Hepatocyte (in vitro differentiated cells): ENCODE data around the gene TIMM44. TPM values are rescaled to one million over a fixed set of nuclear protein-coding genes. Genes with fewer than 3 reads are reported as not detected.

Experiments
- DNase-seq: peaks from one replicate; pipeline ENCODE4 v3.0.0-alpha.2; 2016; ENCODE audit warnings: low spot score
- H2AFZ ChIP-seq: fragments of 200-600 bp; sonication (generic); 2 replicates; pipeline ENCODE4 v1.6.0; 2016; ENCODE audit warnings: antibody characterized with exemption, mild to moderate bottlenecking
- H3K27ac ChIP-seq: fragments of 200-600 bp; sonication (generic); 2 replicates; pipeline ENCODE4 v1.5.1; 2016; ENCODE audit warnings: mild to moderate bottlenecking
- H3K27me3 ChIP-seq: fragments of 200-600 bp; sonication (generic); 2 replicates; pipeline ENCODE4 v1.6.1; 2016
- H3K36me3 ChIP-seq: fragments of 200-600 bp; sonication (generic); replicated peaks from 2 replicates; pipeline ENCODE4 v1.5.1; 2016; ENCODE audit warnings: low read depth; ENCODE audit not compliant: insufficient read depth
- H3K4me1 ChIP-seq: fragments of 200-600 bp; sonication (generic); 2 replicates; pipeline ENCODE4 v1.5.1; 2016; ENCODE audit warnings: mild to moderate bottlenecking, moderate library complexity; ENCODE audit not compliant: insufficient read depth
- H3K4me2 ChIP-seq: fragments of 200-600 bp; sonication (generic); 2 replicates; pipeline ENCODE4 v1.6.0; 2016
- H3K4me3 ChIP-seq: fragments of 200-600 bp; sonication (generic); 2 replicates; pipeline ENCODE4 v1.5.1; 2016; ENCODE audit warnings: mild to moderate bottlenecking
- H3K79me2 ChIP-seq: fragments of 200-600 bp; sonication (generic); 2 replicates; pipeline ENCODE4 v1.6.0; 2017; ENCODE audit warnings: mild to moderate bottlenecking
- H3K9me2 ChIP-seq: fragments of 200-600 bp; sonication (generic); replicated peaks from 2 replicates; pipeline ENCODE4 v1.6.0; 2017; ENCODE audit warnings: mild to moderate bottlenecking; ENCODE audit not compliant: insufficient read depth
- H3K9me3 ChIP-seq: fragments of 200-600 bp; sonication (generic); 2 replicates; pipeline ENCODE4 v1.5.1; 2016; ENCODE audit warnings: low read depth, mild to moderate bottlenecking
- H4K20me1 ChIP-seq: fragments of 200-600 bp; sonication (generic); 2 replicates; pipeline ENCODE4 v1.6.0; 2016; ENCODE audit warnings: mild to moderate bottlenecking; ENCODE audit not compliant: insufficient read depth, poor library complexity, severe bottlenecking
- CTCF ChIP-seq: fragments of 200-600 bp; sonication (generic); IDR thresholded peaks from 2 replicates; pipeline ENCODE4 v1.5.1; 2016; ENCODE audit warnings: antibody characterized with exemption, mild to moderate bottlenecking; ENCODE audit not compliant: poor library complexity
- EZH2 ChIP-seq: fragments of 200-600 bp; sonication (generic); IDR thresholded peaks from 2 replicates; pipeline ENCODE4 v1.6.1; 2016; ENCODE audit warnings: antibody characterized with exemption, mild to moderate bottlenecking, borderline replicate concordance
- EZH2phosphoT487 ChIP-seq: fragments of 200-600 bp; sonication (generic); IDR thresholded peaks from one replicate; pipeline ENCODE4 v1.6.1; 2018; ENCODE audit warnings: antibody characterized with exemption, mild to moderate bottlenecking, low read depth, moderate library complexity; ENCODE audit not compliant: unreplicated experiment, severe bottlenecking
- WGBS: methylation state at CpG from one replicate; pipeline ENCODE4 v1.1.6; 2016; ENCODE audit warnings: low lambda C conversion rate; ENCODE audit errors: missing lambda C conversion rate; 5-methylcytosine and 5-hydroxymethylcytosine counted together
- polyA plus RNA-seq: library from polyadenylated mRNA; unstranded; fragments of >200 nt; fragmentation: Nextera tagmentation; extraction: Ambion mirVana; gene quantifications from 2 replicates; pipeline ENCODE4 v1.2.1, GENCODE V29; 2016
- total RNA-seq: library from RNA; depleted of rRNA; stranded (reverse); fragments of >200 nt; gene quantifications from 2 replicates; pipeline ENCODE4 v1.2.3, GENCODE V29; 2014

Gene TIMM44
- total and polyA plus RNA-seq, 2 experiments from 2014 or later: 40.7 to 52.0 TPM

GRCh38 chr19:7905268-7905667 lies 38.2 kb downstream of the TIMM44 start:
- Histone ChIP-seq H3K9me2 (no peaks in the 10 kb centered on the region), H3K27me3 (no peaks in the 10 kb centered on the region), H3K4me2 (peak overlapping the region; percentile 98), H2AFZ (no peak overlapping the region), H4K20me1 (peaks cover 51% of the 10 kb centered on the region), H3K27ac (no peak overlapping the region), H3K4me1 (peaks cover 20% of the 10 kb centered on the region), H3K79me2 (peaks cover 48% of the 10 kb centered on the region), H3K36me3 (no peaks in the 10 kb centered on the region), H3K4me3 (peak overlapping the region; percentile 96), H3K9me3 (no peaks in the 10 kb centered on the region)
- no peak for DNase-seq
- WGBS: 88% methylated on average over 10 of the region's 10 CpGs
- TF ChIP-seq CTCF (no peak), EZH2 (no peak), EZH2phosphoT487 (no peak)

- TF ChIP-seq CTCF (no peak), EZH2 (no peak), EZH2phosphoT487 (no peak)
- Histone ChIP-seq H3K27ac (peak overlapping the region; percentile 81), H3K36me3 (no peaks in the 10 kb centered on the region), H3K9me3 (no peaks in the 10 kb centered on the region), H3K4me2 (peak overlapping the region; percentile 98), H3K4me3 (peak overlapping the region; percentile 96), H2AFZ (peak overlapping the region; percentile 49), H3K79me2 (peaks cover 48% of the 10 kb centered on the region), H3K27me3 (no peaks in the 10 kb centered on the region), H3K4me1 (peaks cover 20% of the 10 kb centered on the region), H3K9me2 (no peaks in the 10 kb centered on the region), H4K20me1 (peaks cover 49% of the 10 kb centered on the region)
- 26% methylated on average over 32 of the region's 68 CpGs for WGBS
- DNase-seq: peak; percentile 75
Observed at GRCh38 chr19:7904074-7905020, 39.1 kb downstream of the TIMM44 start.

- TF ChIP-seq CTCF: peak; percentile 85
- TF ChIP-seq EZH2phosphoT487: no peak
- TF ChIP-seq EZH2: no peak
- H3K4me1 ChIP-seq: peaks cover 20% of the 10 kb centered on the region
- DNase-seq: peak; percentile 100
- peak within 1 kb of the TSS; percentile 82 for H3K27ac ChIP-seq
- H3K9me3 ChIP-seq: no peaks in the 10 kb centered on the region
- peaks cover 40% of the 10 kb centered on the region for H4K20me1 ChIP-seq
- H3K36me3 ChIP-seq: no peaks in the 10 kb centered on the region
- under 1% methylated on average over 64 of the region's 89 CpGs for WGBS
- H3K27me3 ChIP-seq: no peaks in the 10 kb centered on the region
- H3K9me2 ChIP-seq: no peaks in the 10 kb centered on the region
- H2AFZ ChIP-seq: peak within 1 kb of the TSS; percentile 49
- peak within 1 kb of the TSS; percentile 98 for H3K4me2 ChIP-seq
- peaks cover 48% of the 10 kb centered on the region for H3K79me2 ChIP-seq
- H3K4me3 ChIP-seq: peak within 1 kb of the TSS; percentile 96
Observed at GRCh38 chr19:7903244-7904073, 40.0 kb downstream of the TIMM44 start, which contains the start of gene MAP2K7. Gene MAP2K7 (plus strand): TSS chr19:7903877. CDS start chr19:7903945, 68 bp downstream.
